MG63 (cell line): ENCODE data around the gene RPS6KA1. TPM values are rescaled to one million over a fixed set of nuclear protein-coding genes. Genes with fewer than 3 reads are reported as not detected.

Experiments used
- DNase-seq: peaks from one replicate; pipeline ENCODE4 v3.0.0-alpha.2; 2020
- H3K27me3 ChIP-seq: fragments of 250-450 bp; sonication (Bioruptor Pico); 2 replicates; pipeline ENCODE4 v1.5.1; 2020; ENCODE audit warnings: mild to moderate bottlenecking, moderate library complexity
- H3K36me3 ChIP-seq: fragments of 250-450 bp; sonication (Bioruptor Pico); 2 replicates; pipeline ENCODE4 v1.5.1; 2020; ENCODE audit warnings: mild to moderate bottlenecking, moderate library complexity
- H3K4me3 ChIP-seq: fragments of 250-450 bp; sonication (Bioruptor Pico); 2 replicates; pipeline ENCODE4 v1.5.1; 2020; ENCODE audit warnings: mild to moderate bottlenecking, moderate library complexity
- H3K9me3 ChIP-seq: fragments of 250-450 bp; sonication (Bioruptor Pico); 2 replicates; pipeline ENCODE4 v1.5.1; 2020; ENCODE audit warnings: mild to moderate bottlenecking, moderate library complexity
- total RNA-seq: library from RNA; depleted of rRNA; stranded (reverse); fragments of >200 nt; shearing (Covaris generic); gene quantifications from 2 replicates; pipeline ENCODE4 v1.2.3, GENCODE V29; 2014; ENCODE audit warnings: low replicate concordance

Gene RPS6KA1
- total RNA-seq, 1 experiment from 2014 or later: 10.1 TPM

GRCh38 chr1:26542771-26543451 lies 13.3 kb downstream of the RPS6KA1 start:
- H3K4me3 ChIP-seq: no peak overlapping the region
- no peaks in the 10 kb centered on the region for H3K9me3 ChIP-seq

GRCh38 chr1:26543462-26543861 lies 13.9 kb downstream of the RPS6KA1 start:
- Histone ChIP-seq H3K9me3 (no peaks in the 10 kb centered on the region), H3K27me3 (no peaks in the 10 kb centered on the region), H3K4me3 (no peak overlapping the region), H3K36me3 (no peaks in the 10 kb centered on the region)
- DNase-seq: no peak

More at GRCh38 chr1:26542771-26543451, 13.3 kb downstream of the RPS6KA1 start:
- H3K27me3 ChIP-seq: no peaks in the 10 kb centered on the region
- DNase-seq: no peak
- H3K36me3 ChIP-seq: no peaks in the 10 kb centered on the region

- Histone ChIP-seq H3K27me3 (no peaks in the 10 kb centered on the region), H3K4me3 (no peak overlapping the region)
Observed at GRCh38 chr1:26544126-26544525, 14.6 kb downstream of the RPS6KA1 start.

GRCh38 chr1:26545969-26546323 lies 16.4 kb downstream of the RPS6KA1 start:
- Histone ChIP-seq H3K27me3 (no peaks in the 10 kb centered on the region), H3K4me3 (no peak overlapping the region), H3K36me3 (no peaks in the 10 kb centered on the region), H3K9me3 (no peaks in the 10 kb centered on the region)
- no peak for DNase-seq

More at GRCh38 chr1:26544126-26544525, 14.6 kb downstream of the RPS6KA1 start:
- no peaks in the 10 kb centered on the region for H3K9me3 ChIP-seq
- no peak for DNase-seq
- H3K36me3 ChIP-seq: no peaks in the 10 kb centered on the region

GRCh38 chr1:26546375-26546774 lies 16.8 kb downstream of the RPS6KA1 start:
- Histone ChIP-seq H3K4me3 (no peak overlapping the region), H3K36me3 (no peaks in the 10 kb centered on the region), H3K9me3 (no peaks in the 10 kb centered on the region), H3K27me3 (no peaks in the 10 kb centered on the region)
- peak; percentile 19 for DNase-seq

GRCh38 chr1:26546819-26547218 lies 17.3 kb downstream of the RPS6KA1 start:
- Histone ChIP-seq H3K4me3 (no peak overlapping the region), H3K27me3 (no peaks in the 10 kb centered on the region), H3K36me3 (no peaks in the 10 kb centered on the region), H3K9me3 (no peaks in the 10 kb centered on the region)
- no peak for DNase-seq

GRCh38 chr1:26548841-26549240 lies 19.3 kb downstream of the RPS6KA1 start:
- Histone ChIP-seq H3K9me3 (no peaks in the 10 kb centered on the region), H3K4me3 (no peak overlapping the region), H3K27me3 (no peaks in the 10 kb centered on the region), H3K36me3 (no peaks in the 10 kb centered on the region)
- no peak for DNase-seq

- Histone ChIP-seq H3K36me3 (no peaks in the 10 kb centered on the region), H3K4me3 (no peak overlapping the region), H3K9me3 (no peaks in the 10 kb centered on the region), H3K27me3 (no peaks in the 10 kb centered on the region)
- DNase-seq: no peak
Observed at GRCh38 chr1:26550946-26551345, 21.4 kb downstream of the RPS6KA1 start.

- Histone ChIP-seq H3K4me3 (no peak overlapping the region), H3K36me3 (no peaks in the 10 kb centered on the region), H3K9me3 (no peaks in the 10 kb centered on the region), H3K27me3 (no peaks in the 10 kb centered on the region)
- DNase-seq: no peak
Observed at GRCh38 chr1:26552720-26553119, 23.2 kb downstream of the RPS6KA1 start.

- no peak for DNase-seq
- Histone ChIP-seq H3K27me3 (no peaks in the 10 kb centered on the region), H3K9me3 (no peaks in the 10 kb centered on the region), H3K4me3 (no peak overlapping the region), H3K36me3 (no peaks in the 10 kb centered on the region)
Observed at GRCh38 chr1:26553942-26554682, 24.6 kb downstream of the RPS6KA1 start.

- Histone ChIP-seq H3K36me3 (no peaks in the 10 kb centered on the region), H3K9me3 (no peaks in the 10 kb centered on the region), H3K4me3 (no peak overlapping the region), H3K27me3 (no peaks in the 10 kb centered on the region)
- DNase-seq: no peak
Observed at GRCh38 chr1:26554781-26555180, 25.2 kb downstream of the RPS6KA1 start.

- H3K27me3 ChIP-seq: no peaks in the 10 kb centered on the region
- no peaks in the 10 kb centered on the region for H3K36me3 ChIP-seq
- no peak for DNase-seq
- H3K9me3 ChIP-seq: no peaks in the 10 kb centered on the region
- H3K4me3 ChIP-seq: no peak overlapping the region
Observed at GRCh38 chr1:26555550-26555981, 26.0 kb downstream of the RPS6KA1 start.

- no peaks in the 10 kb centered on the region for H3K36me3 ChIP-seq
Observed at GRCh38 chr1:26556111-26556510, 26.6 kb downstream of the RPS6KA1 start.

GRCh38 chr1:26557008-26557407 lies 27.4 kb downstream of the RPS6KA1 start:
- H3K4me3 ChIP-seq: no peak overlapping the region
- DNase-seq: no peak
- no peaks in the 10 kb centered on the region for H3K27me3 ChIP-seq
- H3K36me3 ChIP-seq: no peaks in the 10 kb centered on the region
- H3K9me3 ChIP-seq: no peaks in the 10 kb centered on the region

More at GRCh38 chr1:26556111-26556510, 26.6 kb downstream of the RPS6KA1 start:
- DNase-seq: no peak
- Histone ChIP-seq H3K9me3 (no peaks in the 10 kb centered on the region), H3K4me3 (no peak overlapping the region), H3K27me3 (no peaks in the 10 kb centered on the region)

GRCh38 chr1:26558685-26559048 lies 29.1 kb downstream of the RPS6KA1 start:
- Histone ChIP-seq H3K9me3 (no peaks in the 10 kb centered on the region), H3K36me3 (no peaks in the 10 kb centered on the region), H3K27me3 (no peaks in the 10 kb centered on the region), H3K4me3 (no peak overlapping the region)
- no peak for DNase-seq

- Histone ChIP-seq H3K9me3 (no peaks in the 10 kb centered on the region), H3K27me3 (no peaks in the 10 kb centered on the region)
Observed at GRCh38 chr1:26560403-26560780, 30.8 kb downstream of the RPS6KA1 start.

GRCh38 chr1:26570287-26570686 lies 40.7 kb downstream of the RPS6KA1 start:
- H3K9me3 ChIP-seq: no peaks in the 10 kb centered on the region
- no peaks in the 10 kb centered on the region for H3K36me3 ChIP-seq
- no peak overlapping the region for H3K4me3 ChIP-seq
- DNase-seq: peak; percentile 4
- H3K27me3 ChIP-seq: no peaks in the 10 kb centered on the region

More at GRCh38 chr1:26560403-26560780, 30.8 kb downstream of the RPS6KA1 start:
- DNase-seq: no peak
- Histone ChIP-seq H3K36me3 (no peaks in the 10 kb centered on the region), H3K4me3 (no peak overlapping the region)

- no peaks in the 10 kb centered on the region for H3K27me3 ChIP-seq
- H3K36me3 ChIP-seq: no peaks in the 10 kb centered on the region
- no peaks in the 10 kb centered on the region for H3K9me3 ChIP-seq
- no peak for DNase-seq
- no peak overlapping the region for H3K4me3 ChIP-seq
Observed at GRCh38 chr1:26571381-26571780, 41.8 kb downstream of the RPS6KA1 start.
